Rectal smooth muscle tissue (tissue), 1 donor: ENCODE measurements around the gene PLA2G4B.

ENCODE experiments used
- H3K27ac ChIP-seq: one replicate; pipeline ENCODE4 v1.7.0; 2013; ENCODE audit warnings: low read depth, low read length, inconsistent platforms
- H3K27me3 ChIP-seq: one replicate; pipeline ENCODE4 v1.7.0; 2013; ENCODE audit warnings: low read length; ENCODE audit not compliant: control insufficient read depth, insufficient read depth
- H3K36me3 ChIP-seq: one replicate; pipeline ENCODE4 v1.7.0; 2013; ENCODE audit warnings: low read length; ENCODE audit not compliant: control insufficient read depth, insufficient read depth
- H3K4me1 ChIP-seq: one replicate; pipeline ENCODE4 v1.7.0; 2013; ENCODE audit warnings: low read length; ENCODE audit not compliant: control insufficient read depth, insufficient read depth
- H3K4me3 ChIP-seq: one replicate; pipeline ENCODE4 v1.7.0; 2013; ENCODE audit warnings: low read length
- H3K9ac ChIP-seq: one replicate; pipeline ENCODE4 v1.7.0; 2013; ENCODE audit warnings: low read length

PLA2G4B gene

GRCh38 chr15:41838400-41838897 lies at the start of gene PLA2G4B:
PLA2G4B (plus strand) TSS chr15:41838847; CDS start chr15:41838914, 67 bp downstream.
- Histone ChIP-seq H3K9ac (no peak within 1 kb of the TSS), H3K27me3 (no peaks in the 10 kb centered on the region), H3K4me1 (no peaks in the 10 kb centered on the region), H3K4me3 (no peak within 1 kb of the TSS), H3K36me3 (peaks cover 3% of the 10 kb centered on the region), H3K27ac (no peak within 1 kb of the TSS)

GRCh38 chr15:41789236-41789635 lies 49.4 kb upstream of the PLA2G4B start:
- H3K9ac ChIP-seq: no peak overlapping the region
- no peaks in the 10 kb centered on the region for H3K36me3 ChIP-seq
- H3K4me1 ChIP-seq: peaks cover 28% of the 10 kb centered on the region
- no peak overlapping the region for H3K27ac ChIP-seq
- H3K27me3 ChIP-seq: no peaks in the 10 kb centered on the region
- H3K4me3 ChIP-seq: no peak overlapping the region

- H3K9ac ChIP-seq: no peak overlapping the region
- no peak overlapping the region for H3K27ac ChIP-seq
These were observed 49.0 kb upstream of the PLA2G4B start for GRCh38 chr15:41789662-41790061.

GRCh38 chr15:41790169-41790568 lies 48.5 kb upstream of the PLA2G4B start:
- H3K9ac ChIP-seq: no peak overlapping the region
- H3K4me1 ChIP-seq: peaks cover 28% of the 10 kb centered on the region
- no peaks in the 10 kb centered on the region for H3K36me3 ChIP-seq
- H3K4me3 ChIP-seq: no peak overlapping the region
- no peak overlapping the region for H3K27ac ChIP-seq
- H3K27me3 ChIP-seq: no peaks in the 10 kb centered on the region

More at GRCh38 chr15:41789662-41790061, 49.0 kb upstream of the PLA2G4B start:
- no peaks in the 10 kb centered on the region for H3K36me3 ChIP-seq
- H3K4me1 ChIP-seq: peaks cover 28% of the 10 kb centered on the region
- no peak overlapping the region for H3K4me3 ChIP-seq
- no peaks in the 10 kb centered on the region for H3K27me3 ChIP-seq

GRCh38 chr15:41790756-41791546 lies 47.7 kb upstream of the PLA2G4B start:
- no peak overlapping the region for H3K27ac ChIP-seq
- H3K4me3 ChIP-seq: no peak overlapping the region
- no peaks in the 10 kb centered on the region for H3K36me3 ChIP-seq
- H3K4me1 ChIP-seq: peaks cover 29% of the 10 kb centered on the region
- no peaks in the 10 kb centered on the region for H3K27me3 ChIP-seq
- no peak overlapping the region for H3K9ac ChIP-seq

GRCh38 chr15:41791547-41791937 lies 47.1 kb upstream of the PLA2G4B start:
- no peak overlapping the region for H3K4me3 ChIP-seq
- H3K27ac ChIP-seq: no peak overlapping the region
- no peaks in the 10 kb centered on the region for H3K27me3 ChIP-seq
- H3K36me3 ChIP-seq: no peaks in the 10 kb centered on the region
- no peak overlapping the region for H3K9ac ChIP-seq
- H3K4me1 ChIP-seq: peaks cover 32% of the 10 kb centered on the region

GRCh38 chr15:41792000-41792637 lies 46.5 kb upstream of the PLA2G4B start:
- Histone ChIP-seq H3K4me3 (no peak overlapping the region), H3K9ac (no peak overlapping the region), H3K27ac (no peak overlapping the region), H3K36me3 (no peaks in the 10 kb centered on the region), H3K4me1 (peaks cover 36% of the 10 kb centered on the region), H3K27me3 (no peaks in the 10 kb centered on the region)

GRCh38 chr15:41794081-41794480 lies 44.6 kb upstream of the PLA2G4B start:
- Histone ChIP-seq H3K4me3 (no peak overlapping the region), H3K27ac (no peak overlapping the region), H3K4me1 (peaks cover 28% of the 10 kb centered on the region), H3K9ac (no peak overlapping the region), H3K27me3 (no peaks in the 10 kb centered on the region), H3K36me3 (no peaks in the 10 kb centered on the region)

- H3K27ac ChIP-seq: no peak overlapping the region
- peak overlapping the region; percentile 15 for H3K4me3 ChIP-seq
- H3K36me3 ChIP-seq: peaks cover 2% of the 10 kb centered on the region
- H3K27me3 ChIP-seq: no peaks in the 10 kb centered on the region
- H3K4me1 ChIP-seq: peaks cover 10% of the 10 kb centered on the region
- no peak overlapping the region for H3K9ac ChIP-seq
These were observed 42.4 kb upstream of the PLA2G4B start for GRCh38 chr15:41795996-41796856.

GRCh38 chr15:41797201-41797944 lies 41.3 kb upstream of the PLA2G4B start:
- Histone ChIP-seq H3K27ac (no peak overlapping the region), H3K4me3 (no peak overlapping the region), H3K36me3 (peaks cover 2% of the 10 kb centered on the region), H3K9ac (no peak overlapping the region), H3K27me3 (no peaks in the 10 kb centered on the region), H3K4me1 (peaks cover 8% of the 10 kb centered on the region)

- H3K4me3 ChIP-seq: no peak overlapping the region
- H3K27me3 ChIP-seq: no peaks in the 10 kb centered on the region
- peaks cover 2% of the 10 kb centered on the region for H3K36me3 ChIP-seq
- H3K27ac ChIP-seq: no peak overlapping the region
- H3K4me1 ChIP-seq: peaks cover 8% of the 10 kb centered on the region
- H3K9ac ChIP-seq: no peak overlapping the region
These were observed 39.8 kb upstream of the PLA2G4B start for GRCh38 chr15:41798607-41799487.
